Keratinocyte (primary cell): ENCODE data around the gene BASP1.

Source experiments
- EZH2 ChIP-seq: IDR thresholded peaks from one replicate; pipeline ENCODE4 v1.6.1; 2012; ENCODE audit warnings: inconsistent platforms, mild to moderate bottlenecking, low read length, moderate library complexity
- TF ChIP-seq, protein P1 (sequence below), 3 experiments: IDR thresholded peaks in 1 of 3; conservative IDR thresholded peaks in 1 of 3; optimal IDR thresholded peaks in 1 of 3; 2 replicates in 2 of 3; 3 replicates in 1 of 3; pipeline versions ENCODE3 to v1.5.1; 2011; ENCODE audit warnings: low read length in 3 of 3, mild to moderate bottlenecking in 3 of 3, moderate library complexity in 2 of 3, control low read depth in 1 of 3, inconsistent platforms in 1 of 3; ENCODE audit not compliant: insufficient read depth in 2 of 3; ENCODE audit errors: extremely low read depth in 1 of 3

DNA sequence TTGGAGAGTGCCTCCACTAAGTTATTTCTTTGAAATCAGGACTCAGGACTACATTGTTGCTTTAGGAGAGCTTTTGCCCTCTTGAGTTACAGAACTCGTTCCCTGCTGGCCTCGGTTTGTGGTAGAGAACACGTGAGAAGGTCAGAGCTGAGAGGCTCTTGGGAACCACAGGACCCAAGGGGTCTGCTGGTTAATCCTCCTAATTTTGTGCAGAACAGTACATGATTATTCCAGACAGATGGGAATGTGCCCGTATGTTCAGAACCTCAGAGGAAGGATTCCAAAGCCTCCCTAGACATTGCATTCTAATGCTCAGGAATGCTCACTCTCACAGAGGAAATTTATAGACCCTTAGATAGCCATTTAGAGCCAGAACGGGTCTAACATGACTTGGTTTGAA, 25.2 kb upstream of the BASP1 start:
- TF ChIP-seq, protein P1, sequence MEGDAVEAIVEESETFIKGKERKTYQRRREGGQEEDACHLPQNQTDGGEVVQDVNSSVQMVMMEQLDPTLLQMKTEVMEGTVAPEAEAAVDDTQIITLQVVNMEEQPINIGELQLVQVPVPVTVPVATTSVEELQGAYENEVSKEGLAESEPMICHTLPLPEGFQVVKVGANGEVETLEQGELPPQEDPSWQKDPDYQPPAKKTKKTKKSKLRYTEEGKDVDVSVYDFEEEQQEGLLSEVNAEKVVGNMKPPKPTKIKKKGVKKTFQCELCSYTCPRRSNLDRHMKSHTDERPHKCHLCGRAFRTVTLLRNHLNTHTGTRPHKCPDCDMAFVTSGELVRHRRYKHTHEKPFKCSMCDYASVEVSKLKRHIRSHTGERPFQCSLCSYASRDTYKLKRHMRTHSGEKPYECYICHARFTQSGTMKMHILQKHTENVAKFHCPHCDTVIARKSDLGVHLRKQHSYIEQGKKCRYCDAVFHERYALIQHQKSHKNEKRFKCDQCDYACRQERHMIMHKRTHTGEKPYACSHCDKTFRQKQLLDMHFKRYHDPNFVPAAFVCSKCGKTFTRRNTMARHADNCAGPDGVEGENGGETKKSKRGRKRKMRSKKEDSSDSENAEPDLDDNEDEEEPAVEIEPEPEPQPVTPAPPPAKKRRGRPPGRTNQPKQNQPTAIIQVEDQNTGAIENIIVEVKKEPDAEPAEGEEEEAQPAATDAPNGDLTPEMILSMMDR (optimal IDR thresholded peaks at IDR 0.05 in 1 of 3, IDR thresholded peaks at IDR 0.05 in 1 of 3, conservative IDR thresholded peaks at IDR 0.05 in 1 of 3; ENCODE audit: extremely low read depth in 1 of 3, insufficient read depth in 2 of 3, low read length in 3 of 3): no peak
- no peak for TF ChIP-seq EZH2
